COLO829 (cell line): ENCODE results near the gene IMMP1L.
"Not testable (repeated sequence)": the region's sequence is repeated elsewhere in the genome, so short reads cannot be mapped to it uniquely, and the experiment has no call there.

Experiments
- DNase-seq: peaks from one replicate; pipeline ENCODE4 v3.0.0; 2012; ENCODE audit warnings: low spot score

IMMP1L gene, protein sequence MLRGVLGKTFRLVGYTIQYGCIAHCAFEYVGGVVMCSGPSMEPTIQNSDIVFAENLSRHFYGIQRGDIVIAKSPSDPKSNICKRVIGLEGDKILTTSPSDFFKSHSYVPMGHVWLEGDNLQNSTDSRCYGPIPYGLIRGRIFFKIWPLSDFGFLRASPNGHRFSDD

GRCh38 chr11:31509429-31510345, at the start of gene IMMP1L, which contains the start of gene ELP4:
Gene IMMP1L, minus strand, starts transcription at chr11:31509622. Its CDS starts 46,346 bp downstream, at chr11:31463276.
Gene ELP4, plus strand, starts transcription at chr11:31509767. Its CDS starts 18 bp downstream, at chr11:31509785.
- DNase-seq, result peak; percentile 95

- no peak for DNase-seq
Observed at GRCh38 chr11:31558001-31558400, 48.6 kb upstream of the IMMP1L start.

- no peak for DNase-seq
Observed at GRCh38 chr11:31555938-31556337, 46.5 kb upstream of the IMMP1L start.

- DNase-seq, result no peak
Observed at GRCh38 chr11:31542862-31543261, 33.4 kb upstream of the IMMP1L start.

- DNase-seq, result no peak
Observed at GRCh38 chr11:31535479-31535878, 26.1 kb upstream of the IMMP1L start.

- DNase-seq, result no peak
Observed at GRCh38 chr11:31531293-31531692, 21.9 kb upstream of the IMMP1L start.

GRCh38 chr11:31529701-31530100, 20.3 kb upstream of the IMMP1L start:
- DNase-seq, result no peak

DNA sequence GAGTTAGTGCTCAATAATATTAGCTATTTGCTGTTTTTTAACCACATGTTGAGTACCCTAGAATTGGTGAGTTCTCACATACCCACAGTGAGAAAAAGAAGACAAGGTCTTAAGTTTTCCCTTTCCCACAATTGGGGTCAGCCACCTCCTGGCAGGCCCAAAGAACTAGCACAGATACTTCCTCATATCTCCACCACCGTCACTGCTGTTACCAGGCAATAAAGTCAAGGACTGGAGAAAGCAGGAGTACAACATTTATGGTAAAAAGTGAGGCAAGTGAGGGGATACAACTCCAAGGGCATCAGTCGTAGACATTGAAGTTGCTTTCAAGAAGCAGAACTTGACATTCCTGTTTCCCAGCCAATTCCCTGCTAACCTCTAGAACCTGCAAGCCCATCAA, 19.8 kb upstream of the IMMP1L start:
- no peak for DNase-seq

DNA sequence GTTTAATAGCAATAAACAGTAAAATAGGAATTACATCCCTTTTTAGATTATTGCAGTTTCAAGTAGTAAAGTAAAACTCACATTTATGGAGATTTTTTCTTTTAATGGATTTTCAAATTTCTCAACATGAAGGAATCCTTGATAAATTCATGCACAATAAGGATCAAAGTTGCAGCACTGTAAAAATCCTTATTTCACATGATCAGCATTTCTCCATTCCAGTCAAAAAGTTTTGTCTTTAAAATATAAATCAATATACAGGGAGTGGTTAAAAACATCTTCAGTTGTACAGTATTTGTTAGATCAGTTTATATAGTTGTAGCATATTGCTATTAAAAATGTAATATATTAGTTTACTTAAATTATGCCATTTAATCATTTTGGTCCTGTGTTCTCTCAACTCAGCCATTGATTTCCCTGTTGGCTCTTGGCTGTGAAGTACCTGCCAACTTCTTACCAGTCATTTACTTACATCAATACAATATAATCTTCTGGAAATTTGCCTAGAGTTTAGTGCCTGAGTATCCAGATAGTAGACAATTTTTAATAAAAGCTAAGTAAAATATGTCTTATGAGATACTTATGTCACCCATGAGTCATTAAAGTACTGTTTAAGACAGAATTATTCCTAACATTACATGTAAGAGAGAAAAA, 12.2 kb upstream of the IMMP1L start:
- no peak for DNase-seq

DNA sequence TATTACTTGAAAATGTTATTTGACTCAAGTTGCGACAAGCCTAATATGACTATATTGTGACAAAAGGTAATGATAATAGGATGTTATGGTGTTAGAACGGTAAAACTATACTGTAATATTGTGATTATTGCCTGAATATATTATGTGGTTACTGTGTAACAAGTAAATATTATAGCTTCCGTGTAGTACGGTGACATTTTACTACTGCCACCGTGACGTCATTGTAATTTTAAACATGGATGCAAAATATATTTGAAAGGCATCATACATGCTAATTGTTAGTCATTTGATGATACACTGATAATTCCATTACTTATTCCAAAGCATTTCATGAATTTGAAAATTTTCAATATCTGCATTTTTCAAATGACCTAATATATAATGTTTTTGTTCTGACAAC, 2.7 kb upstream of the IMMP1L start:
- DNase-seq, result no peak

DNA sequence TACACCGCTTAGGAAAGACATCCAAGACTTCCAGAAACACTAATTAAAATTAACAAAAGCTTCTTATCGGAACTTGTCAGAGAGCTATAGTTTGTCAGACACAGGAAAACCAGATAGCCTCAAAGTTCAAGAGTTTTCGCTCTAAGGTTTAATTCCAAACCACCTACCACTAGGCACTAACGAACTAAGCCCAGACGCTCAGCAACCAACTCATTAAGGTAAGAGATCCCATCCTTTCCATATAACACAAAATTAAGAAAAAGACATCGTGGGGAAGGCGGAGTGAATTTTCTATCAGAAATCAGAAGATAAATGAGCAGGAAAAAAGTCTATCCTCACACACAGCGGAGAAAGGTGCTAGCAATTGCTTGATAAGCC, 382 bp downstream of the IMMP1L start:
- DNase-seq, result no peak

- DNase-seq, result no peak
Observed at GRCh38 chr11:31500560-31500959, 8.9 kb downstream of the IMMP1L start.

GRCh38 chr11:31499576-31500178, 9.7 kb downstream of the IMMP1L start:
- DNase-seq, result no peak

- not testable (repeated sequence) for DNase-seq
Observed at GRCh38 chr11:31493762-31494161, 15.7 kb downstream of the IMMP1L start.

DNA sequence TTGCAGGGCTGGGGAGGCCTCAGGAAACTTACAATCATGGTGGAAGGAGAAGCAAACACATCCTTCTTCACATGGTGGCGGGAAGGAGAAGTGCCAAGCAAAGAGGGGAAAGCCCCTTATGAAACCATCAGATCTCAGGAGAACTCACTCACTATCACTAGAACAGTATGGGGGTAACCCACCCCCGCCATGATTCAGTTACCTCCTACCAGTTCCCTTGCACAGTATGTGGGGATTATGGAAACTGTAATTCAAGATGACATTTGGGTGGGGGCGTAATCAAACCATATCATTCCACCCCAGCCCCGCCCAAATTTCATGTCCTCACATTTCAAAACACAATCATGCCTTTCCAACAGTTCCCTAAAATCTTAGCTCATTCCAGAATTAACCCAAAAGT, 16.2 kb downstream of the IMMP1L start:
- DNase-seq, result no peak

GRCh38 chr11:31492320-31492913, 17.0 kb downstream of the IMMP1L start:
- no peak for DNase-seq

DNA sequence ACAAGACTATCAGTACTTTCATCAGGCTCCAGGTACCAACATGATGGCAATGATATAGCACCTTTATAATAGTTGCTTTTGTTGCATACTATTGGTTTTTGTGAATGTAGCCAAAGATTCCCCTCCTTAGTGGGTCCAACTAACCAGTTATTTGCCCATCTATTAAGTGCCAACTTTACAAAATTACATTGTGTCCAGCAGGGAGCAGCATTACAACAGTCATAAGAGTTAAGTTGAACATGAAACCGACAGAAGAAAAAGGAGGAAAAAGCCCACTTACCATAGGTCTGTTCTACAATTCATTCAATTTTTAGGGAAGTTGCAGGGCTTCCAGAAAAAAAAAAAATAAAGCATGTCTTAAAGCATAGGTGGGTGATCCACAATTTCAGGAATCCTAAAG, 21.6 kb downstream of the IMMP1L start:
- no peak for DNase-seq

DNA sequence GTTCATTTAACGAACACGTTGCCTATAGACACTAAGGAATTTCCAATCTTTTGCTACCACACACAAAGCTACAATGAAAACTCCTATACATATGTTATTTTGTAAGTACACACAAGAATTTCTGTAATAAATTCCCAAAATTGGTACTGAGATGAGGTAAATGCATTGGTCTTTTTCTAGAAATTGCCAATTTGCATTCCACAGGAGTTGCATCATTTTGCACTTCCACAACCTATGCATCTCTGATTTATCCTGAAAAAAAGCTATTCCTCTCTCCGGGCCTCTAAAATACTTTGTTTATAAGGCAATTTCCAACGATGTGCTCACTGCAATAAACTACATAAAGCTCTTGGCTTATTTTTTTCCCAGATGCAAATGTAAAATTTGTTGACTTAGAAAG, 24.9 kb downstream of the IMMP1L start:
- DNase-seq, result no peak

- DNase-seq, result no peak
Observed at GRCh38 chr11:31480930-31481329, 28.5 kb downstream of the IMMP1L start.

- no peak for DNase-seq
Observed at GRCh38 chr11:31479066-31479465, 30.4 kb downstream of the IMMP1L start.

DNA sequence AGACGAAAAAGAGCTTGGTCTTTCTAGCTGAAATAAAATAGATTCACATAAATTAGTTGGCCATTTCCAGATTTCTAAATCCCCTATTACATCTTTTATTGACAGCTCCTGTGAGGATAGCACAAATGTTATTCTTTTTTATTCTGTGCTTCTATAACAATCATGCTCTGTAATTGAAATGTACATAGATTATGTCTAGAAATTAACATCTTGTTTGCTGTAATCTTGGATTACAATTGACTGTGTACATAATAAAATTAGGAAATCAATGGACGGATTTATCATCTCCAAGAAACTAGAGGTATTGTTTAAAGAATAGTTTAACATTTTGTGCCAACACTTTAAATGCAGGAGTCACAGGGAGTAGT, 31.2 kb downstream of the IMMP1L start:
- DNase-seq, result no peak

DNA sequence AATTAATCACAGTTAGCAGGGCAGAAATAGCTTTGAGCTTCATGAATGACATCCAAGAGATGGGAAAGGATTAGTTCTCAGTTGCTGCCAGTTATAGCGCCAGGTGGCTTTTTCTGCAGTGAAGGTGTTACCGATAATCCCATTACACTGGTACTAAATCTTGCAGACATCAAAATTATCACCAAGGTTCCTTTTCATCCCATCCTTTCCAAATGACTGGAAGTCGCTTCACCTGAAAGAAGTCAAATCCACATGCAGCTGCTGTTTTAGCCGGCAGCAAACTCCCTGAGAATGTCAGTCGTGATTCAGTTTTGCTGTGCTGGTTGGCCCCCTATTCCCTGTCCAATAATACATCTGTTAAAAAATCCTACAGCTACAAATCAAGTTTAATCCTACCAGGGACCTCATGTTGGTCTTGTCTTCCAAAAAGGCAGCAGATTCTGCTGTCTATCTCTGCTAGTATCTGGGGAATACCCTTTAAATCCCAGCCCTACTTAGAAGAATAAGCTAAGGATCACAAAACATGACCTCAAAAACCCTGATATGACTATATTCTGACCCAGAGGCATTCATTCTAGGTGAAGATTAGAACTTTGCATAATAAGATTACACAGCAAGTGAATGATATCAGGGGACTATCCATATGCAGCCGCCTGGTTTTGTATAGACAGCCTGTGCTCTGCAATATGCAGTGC, 31.7 kb downstream of the IMMP1L start:
- DNase-seq, result no peak
